H7 (cell line): Measurements from ENCODE around the gene PCYT2. TPM values are rescaled to one million over a fixed set of nuclear protein-coding genes. Genes with fewer than 3 reads are reported as not detected.

ENCODE experiments used
- DNase-seq: peaks from one replicate; pipeline ENCODE4 v3.0.0; 2012
- H3K27me3 ChIP-seq: 2 replicates; pipeline ENCODE4 v1.6.0; 2011; ENCODE audit warnings: mild to moderate bottlenecking, low read length; ENCODE audit not compliant: control insufficient read depth, insufficient read depth
- H3K36me3 ChIP-seq: replicated peaks from 2 replicates; pipeline ENCODE4 v1.5.1; 2011; ENCODE audit warnings: low read length; ENCODE audit not compliant: control insufficient read depth, insufficient read depth
- H3K4me3 ChIP-seq: 2 replicates; pipeline ENCODE4 v1.5.1; 2011; ENCODE audit warnings: low read depth, mild to moderate bottlenecking, control low read depth, low read length, moderate library complexity; ENCODE audit not compliant: insufficient read depth
- total RNA-seq: library from RNA; depleted of rRNA; stranded (reverse); fragments of >200 nt; shearing (Covaris generic); gene quantifications from 2 replicates; pipeline ENCODE4 v1.2.3, GENCODE V29; 2014

PCYT2 gene
- total RNA-seq, 1 experiment from 2014 or later: 37.0 TPM

DNA sequence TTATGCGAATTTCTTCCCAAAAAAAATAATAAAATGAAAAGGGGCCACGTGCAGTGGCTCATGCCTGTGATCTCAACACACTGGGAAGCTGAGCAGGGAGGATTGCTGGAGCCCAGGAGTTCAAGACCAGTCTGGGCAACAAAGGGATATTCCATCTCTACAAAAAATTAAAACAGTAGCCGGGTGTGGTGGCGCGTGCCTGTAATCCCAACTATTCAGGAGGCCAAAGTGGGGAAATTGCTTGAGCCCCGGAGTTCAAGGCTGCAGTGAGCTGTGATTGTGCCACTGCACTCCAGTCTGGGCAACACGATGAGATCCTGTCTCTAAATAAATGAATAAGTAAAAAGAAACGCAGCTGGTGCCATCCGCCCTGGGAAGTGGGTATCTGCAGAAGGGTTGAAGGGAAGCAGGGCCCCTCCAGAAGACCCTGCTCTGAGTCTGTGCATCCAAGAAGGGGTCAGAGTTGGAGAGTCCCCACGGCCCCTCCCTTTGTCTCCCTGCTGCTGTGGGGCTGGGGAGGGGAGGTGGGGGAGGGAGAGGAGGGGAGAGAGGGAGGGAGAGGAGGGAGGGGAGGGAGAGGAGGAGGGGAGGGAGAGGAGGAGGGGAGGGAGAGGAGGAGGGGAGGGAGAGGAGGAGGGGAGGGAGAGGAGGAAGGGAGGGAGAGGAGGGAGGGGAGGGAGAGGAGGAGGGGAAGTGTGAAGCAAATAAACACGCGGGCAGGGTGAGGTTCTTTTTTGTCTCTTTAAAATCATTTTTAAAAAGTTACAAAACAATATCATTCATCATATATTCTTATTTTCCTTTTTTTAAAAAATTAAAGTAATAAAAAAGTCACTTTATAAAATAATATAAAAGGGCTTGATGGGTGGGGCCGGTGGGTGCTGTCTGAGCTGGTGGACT lies 40.8 kb upstream of the PCYT2 start:
- no peak overlapping the region for H3K4me3 ChIP-seq
- DNase-seq: no peak
- no peaks in the 10 kb centered on the region; the same call in 1 of the 2 replicates for H3K27me3 ChIP-seq

DNA sequence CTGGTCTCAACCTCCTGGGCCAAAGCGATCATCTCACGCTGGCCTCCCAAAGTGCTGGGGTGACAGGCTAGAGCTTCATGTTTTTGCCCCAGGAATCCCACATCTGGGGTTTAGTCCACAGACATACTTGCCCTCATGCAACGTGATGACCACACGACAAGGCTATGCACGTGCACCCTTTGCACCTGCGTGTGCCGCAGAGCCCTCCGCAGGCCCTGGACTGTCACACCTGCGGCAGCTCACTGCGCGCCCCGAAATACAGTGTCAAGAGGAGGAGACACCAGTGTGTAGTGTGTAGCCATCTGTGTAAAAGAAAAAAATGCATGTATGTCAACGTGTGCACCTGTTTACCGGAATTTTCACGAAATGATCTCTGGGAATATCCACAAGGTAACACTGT lies 39.3 kb upstream of the PCYT2 start:
- H3K4me3 ChIP-seq: no peak overlapping the region
- H3K36me3 ChIP-seq: no peaks in the 10 kb centered on the region
- no peak for DNase-seq
- no peaks in the 10 kb centered on the region; the same call in 1 of the 2 replicates for H3K27me3 ChIP-seq

More for the DNA sequence above, 40.8 kb upstream of the PCYT2 start:
- no peaks in the 10 kb centered on the region for H3K36me3 ChIP-seq

DNA sequence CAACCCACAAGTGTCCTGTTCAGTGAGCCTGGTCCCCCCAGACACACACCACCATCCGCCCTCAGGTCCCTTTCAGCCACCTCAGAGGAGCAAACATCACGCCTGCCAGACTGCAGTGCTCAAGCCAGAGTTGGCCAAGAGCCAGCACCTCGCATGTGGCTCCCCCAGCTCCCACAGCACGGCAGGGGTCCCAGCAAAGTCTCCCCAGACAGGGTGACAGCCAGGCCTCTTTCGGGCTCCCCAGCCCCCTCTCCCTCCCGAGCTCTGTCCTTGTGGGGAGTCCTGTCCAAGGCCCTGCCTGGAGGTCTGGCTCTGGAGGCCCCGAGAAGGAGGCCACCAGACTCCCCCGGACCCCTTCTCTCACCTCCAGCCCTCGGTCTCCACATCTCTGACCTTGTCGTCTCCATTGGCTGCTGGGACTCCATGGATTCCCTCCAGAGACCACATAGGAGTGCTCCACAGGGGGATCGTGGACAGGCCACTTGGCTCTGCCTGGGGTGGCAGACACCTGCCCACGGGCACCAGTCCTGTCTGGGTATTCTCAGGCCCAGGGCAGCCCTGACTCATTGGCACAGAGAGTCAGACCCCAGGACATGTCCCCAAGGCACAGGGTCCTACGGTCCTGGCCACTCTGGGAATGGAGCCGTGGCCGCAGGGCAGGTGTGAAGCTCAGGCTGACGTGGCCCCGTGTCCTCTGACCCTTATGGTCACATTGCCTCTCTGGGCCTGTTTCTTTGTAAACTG lies 37.6 kb upstream of the PCYT2 start:
- no peaks in the 10 kb centered on the region for H3K36me3 ChIP-seq
- H3K4me3 ChIP-seq: no peak overlapping the region
- H3K27me3 ChIP-seq: no peaks in the 10 kb centered on the region; the same call in 1 of the 2 replicates
- no peak for DNase-seq

DNA sequence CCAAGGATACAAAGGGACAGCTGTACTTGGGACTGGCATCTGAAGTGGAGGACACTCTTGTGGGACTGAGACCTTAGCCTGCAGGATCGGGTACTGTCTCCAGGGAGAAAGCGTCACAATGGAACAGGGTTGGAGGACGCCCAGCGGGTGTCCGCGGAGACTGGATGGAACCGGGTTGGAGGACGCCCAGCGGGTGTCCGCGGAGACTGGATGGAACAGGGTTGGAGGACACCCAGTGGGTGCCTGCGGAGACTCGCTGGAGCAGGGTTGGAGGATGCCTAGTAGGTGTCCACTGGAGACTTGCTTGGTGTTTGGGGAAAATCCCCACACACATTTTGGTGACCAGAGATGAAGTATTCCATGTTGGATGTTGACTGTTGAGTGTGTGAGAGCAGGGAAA lies 36.0 kb upstream of the PCYT2 start, which contains the start of gene MYADML2:
TSS of gene MYADML2 (minus strand) at position 45 of the 400 bp plus-strand sequence. CDS start 5,492 bp downstream, outside the sequence.
- Histone ChIP-seq H3K27me3 (no peaks in the 10 kb centered on the region), H3K36me3 (no peaks in the 10 kb centered on the region), H3K4me3 (no peak within 1 kb of the TSS)
- DNase-seq: no peak

DNA sequence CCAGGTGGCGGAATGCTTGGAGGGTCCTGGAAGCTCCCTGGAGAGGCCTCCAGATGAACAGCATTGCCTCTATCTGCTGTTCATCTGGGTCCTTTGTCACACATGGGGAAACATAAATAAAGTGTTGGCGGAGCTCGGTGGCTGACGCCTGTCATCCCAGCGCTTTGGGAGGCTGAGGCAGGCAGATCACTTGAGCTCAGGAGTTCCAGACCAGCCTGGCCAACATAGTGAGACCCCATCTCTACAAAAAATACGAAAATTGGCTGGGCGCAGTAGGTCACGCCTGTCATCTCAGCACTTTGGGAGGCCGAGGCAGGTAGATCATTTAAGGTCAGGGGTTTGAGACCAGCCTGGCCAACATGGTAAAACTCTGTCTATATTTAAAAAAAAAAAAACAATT lies 33.7 kb upstream of the PCYT2 start:
- no peaks in the 10 kb centered on the region for H3K36me3 ChIP-seq
- no peak overlapping the region for H3K4me3 ChIP-seq
- H3K27me3 ChIP-seq: no peaks in the 10 kb centered on the region
- DNase-seq: no peak

DNA sequence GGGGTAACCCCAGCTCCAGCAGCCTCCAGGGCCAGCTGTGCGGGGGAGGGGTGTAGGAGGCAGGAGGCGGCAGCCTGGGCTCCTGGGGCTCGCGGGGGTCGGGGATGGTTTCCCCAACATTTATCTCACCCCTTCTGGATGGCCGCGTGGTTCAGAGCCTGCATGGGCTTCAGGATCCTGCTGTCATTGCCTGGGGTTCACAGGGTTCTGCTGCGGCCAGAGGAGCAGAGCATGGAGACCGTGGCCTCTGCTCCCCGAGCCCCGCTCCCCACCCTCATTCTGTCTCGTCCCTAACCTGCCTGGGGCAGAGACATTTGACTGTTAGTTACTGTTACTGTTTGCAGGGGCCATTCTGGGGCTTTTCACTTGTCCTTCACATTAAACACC lies 31.0 kb upstream of the PCYT2 start:
- H3K27me3 ChIP-seq: no peaks in the 10 kb centered on the region
- no peak overlapping the region for H3K4me3 ChIP-seq
- DNase-seq: no peak
- H3K36me3 ChIP-seq: no peaks in the 10 kb centered on the region

DNA sequence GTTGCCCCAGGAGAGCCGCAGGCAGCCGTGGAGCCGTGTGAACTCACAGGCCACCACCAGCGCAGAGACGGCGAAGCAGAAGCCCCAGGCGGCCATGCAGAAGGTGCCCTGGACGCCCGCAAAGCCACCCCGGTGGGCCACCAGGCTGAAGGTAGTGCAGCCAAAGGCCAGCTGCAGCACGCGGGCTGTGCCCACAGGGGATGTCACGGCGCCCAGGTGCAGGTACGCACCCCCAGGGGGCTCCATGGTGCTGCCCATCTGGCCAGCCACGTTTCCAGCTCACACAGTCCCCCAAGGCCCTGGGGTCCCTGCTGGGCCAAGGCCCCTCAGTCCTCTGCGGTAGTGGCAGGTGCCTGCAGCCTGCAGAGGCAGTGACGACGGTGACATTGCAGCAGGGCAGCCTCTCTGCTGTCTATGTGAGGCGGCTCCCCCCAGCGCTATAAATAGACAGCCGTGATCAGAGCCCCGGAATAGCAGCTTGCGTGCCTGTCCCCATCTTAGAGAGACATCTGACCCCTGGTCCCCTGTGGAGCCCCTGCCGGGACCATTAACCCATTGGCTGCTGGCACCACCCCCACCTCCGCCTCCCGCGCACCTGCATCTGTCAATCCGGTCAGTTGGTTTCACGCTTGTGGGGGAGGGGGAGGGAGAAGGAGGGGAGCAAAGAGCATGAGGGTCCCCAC lies 30.4 kb upstream of the PCYT2 start:
- Histone ChIP-seq H3K36me3 (no peaks in the 10 kb centered on the region), H3K27me3 (no peaks in the 10 kb centered on the region; the same call in 1 of the 2 replicates), H3K4me3 (no peak overlapping the region)
- DNase-seq: peak; percentile 80

DNA sequence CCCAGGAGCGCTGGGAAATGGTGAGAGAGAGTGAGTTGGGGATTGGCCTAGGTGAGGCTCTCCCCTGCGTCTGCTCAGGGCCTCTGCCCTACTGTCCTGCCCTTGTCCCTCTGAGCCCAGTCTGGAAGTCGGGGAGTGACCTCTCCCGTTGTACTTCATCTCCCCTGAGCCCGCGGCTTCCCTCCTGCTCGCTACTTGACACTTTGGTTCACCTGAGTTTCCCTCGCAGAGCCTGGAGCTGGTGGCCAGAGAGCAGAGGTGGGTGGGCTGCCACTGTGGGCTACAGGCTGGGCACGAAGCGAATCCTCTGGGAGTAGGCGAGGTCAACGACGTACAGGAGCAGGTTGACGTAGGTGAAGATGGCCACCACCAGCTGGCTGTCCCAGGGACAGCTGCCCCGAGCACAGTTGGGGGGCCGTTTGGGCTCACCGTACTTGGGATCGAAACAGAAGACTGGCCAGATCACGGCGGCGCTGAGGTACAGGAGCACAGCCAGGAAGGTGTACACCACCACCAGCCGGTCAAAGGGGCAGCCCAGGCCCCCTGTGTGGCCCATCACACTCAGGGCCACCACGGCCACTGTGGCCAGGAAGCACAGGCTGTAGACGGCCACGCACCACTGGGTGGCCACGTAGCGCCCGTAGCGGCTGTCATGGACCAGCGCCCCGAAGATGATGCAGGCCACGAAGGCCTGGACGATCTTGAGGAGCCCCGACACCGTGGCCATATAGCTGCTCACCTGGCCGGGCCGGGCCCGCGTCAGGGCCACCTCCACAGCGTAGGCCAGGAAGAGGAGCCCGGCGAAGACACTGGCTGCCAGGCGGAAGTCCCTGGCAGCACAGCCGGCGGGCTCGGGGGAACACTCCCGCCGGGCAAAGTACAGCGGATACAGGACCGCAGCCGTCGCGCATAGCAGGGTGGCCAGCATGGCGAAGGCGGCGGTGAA lies 29.6 kb upstream of the PCYT2 start:
- no peak overlapping the region for H3K4me3 ChIP-seq
- H3K36me3 ChIP-seq: no peaks in the 10 kb centered on the region
- DNase-seq: peak; percentile 56
- no peaks in the 10 kb centered on the region; the same call in 1 of the 2 replicates for H3K27me3 ChIP-seq

DNA sequence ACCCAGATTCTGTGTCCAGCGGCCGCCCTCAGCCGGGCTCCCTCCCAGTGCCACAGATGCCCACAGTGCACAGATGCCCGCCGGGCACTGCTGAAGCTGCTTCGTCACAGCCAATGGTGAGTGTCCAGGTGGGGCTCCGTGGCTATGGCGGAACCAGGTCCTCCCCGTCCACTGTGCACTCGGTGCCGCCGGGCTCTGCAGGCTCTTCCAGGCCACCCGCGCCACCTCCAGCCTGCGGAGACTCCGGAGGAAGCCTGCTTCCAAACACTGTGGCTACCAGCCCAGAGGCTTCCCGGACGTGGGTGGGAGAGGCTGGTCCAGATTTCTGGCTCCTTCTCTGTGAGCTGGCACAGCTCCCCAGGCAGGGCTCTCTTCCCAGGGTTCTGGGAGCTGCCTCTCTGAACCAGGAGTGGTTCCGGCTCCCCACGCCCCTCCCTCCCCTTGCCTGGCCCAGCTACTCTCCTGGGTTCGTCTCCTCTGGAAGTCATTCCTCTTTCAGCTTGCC lies 28.7 kb upstream of the PCYT2 start:
- DNase-seq: no peak
- no peaks in the 10 kb centered on the region; the same call in 1 of the 2 replicates for H3K27me3 ChIP-seq
- no peak overlapping the region for H3K4me3 ChIP-seq
- peaks cover 4% of the 10 kb centered on the region for H3K36me3 ChIP-seq

DNA sequence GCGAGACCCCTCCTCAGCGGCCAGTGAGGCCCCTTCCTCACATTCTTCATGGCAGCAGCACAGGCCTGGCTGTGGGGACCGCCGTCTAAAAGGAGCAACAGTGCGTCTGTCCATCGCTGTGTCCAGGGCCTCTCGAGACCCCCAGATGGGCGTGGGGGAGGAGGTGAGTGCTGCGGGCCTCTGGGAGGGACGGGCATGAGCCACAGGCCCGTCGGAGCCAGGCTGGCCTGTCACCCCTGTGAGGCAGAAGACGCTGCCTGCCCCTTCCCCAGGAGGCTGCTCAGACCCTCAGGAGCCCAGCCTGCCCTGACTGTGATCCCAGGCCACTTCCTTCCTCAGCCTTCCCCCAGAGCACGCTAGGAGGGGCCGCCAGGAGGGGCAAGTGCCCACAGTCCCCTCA lies 28.0 kb upstream of the PCYT2 start:
- peaks cover 8% of the 10 kb centered on the region for H3K36me3 ChIP-seq
- no peaks in the 10 kb centered on the region; the same call in 1 of the 2 replicates for H3K27me3 ChIP-seq
- DNase-seq: no peak
- H3K4me3 ChIP-seq: no peak overlapping the region

DNA sequence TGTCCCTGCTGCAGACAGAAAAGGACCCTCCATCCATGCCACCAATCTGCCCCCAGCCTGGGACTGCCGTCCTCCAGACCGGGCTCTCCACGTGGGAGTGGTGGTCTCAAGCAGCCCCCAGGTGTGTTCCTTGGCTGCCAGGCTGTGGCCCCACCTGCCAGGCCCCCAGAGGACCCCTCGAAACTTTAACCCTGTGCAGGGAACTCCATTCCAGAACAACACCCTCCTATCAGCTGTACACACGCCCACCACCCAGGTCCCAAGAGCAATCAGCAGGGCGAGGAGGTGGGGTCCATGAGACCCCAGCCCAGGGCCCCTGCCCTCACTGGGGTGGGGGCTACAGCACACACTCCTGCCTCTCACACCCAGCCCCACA lies 24.5 kb upstream of the PCYT2 start:
- DNase-seq: no peak
- peaks cover 12% of the 10 kb centered on the region for H3K36me3 ChIP-seq

DNA sequence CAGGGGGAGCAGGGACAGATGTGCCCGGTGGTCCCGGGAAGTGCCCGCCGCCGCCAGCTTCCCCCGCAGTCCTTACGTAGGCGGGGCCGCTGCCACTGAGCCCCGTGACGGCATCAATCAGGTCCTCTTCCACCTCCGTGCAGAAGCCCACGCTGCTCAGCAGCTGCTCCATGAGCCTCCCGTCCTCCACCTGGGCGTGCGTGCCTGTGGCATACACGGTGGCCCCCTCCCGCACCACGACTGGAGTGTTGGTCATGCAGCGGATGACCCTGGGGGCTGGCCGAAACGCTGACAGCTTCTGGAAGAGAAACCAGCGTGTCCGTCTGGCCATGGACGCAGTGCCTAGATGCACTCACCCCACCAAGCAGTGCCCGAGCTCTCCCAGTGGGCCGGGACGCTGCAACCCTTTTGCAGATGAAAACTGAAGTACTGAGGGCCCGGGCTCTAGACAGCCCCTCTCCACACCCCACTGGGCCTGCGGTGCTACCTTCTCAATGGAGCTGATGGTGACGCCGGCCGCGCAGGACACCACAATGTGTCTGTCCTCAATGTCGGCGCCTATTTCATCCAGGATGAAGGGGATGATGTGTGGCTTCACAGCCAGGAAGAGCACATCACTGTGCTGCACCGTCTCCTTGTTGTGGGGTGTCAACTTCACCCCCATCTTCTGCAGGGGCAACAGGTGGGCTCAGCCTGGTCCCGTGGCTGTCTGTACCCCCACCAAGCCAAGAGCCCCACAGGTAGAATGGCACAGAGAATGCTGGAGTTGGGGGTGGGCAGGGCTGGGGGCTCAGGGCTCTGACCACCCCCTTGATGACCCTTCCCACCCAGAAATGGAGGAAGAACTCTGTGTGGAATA lies 23.9 kb upstream of the PCYT2 start:
- no peak overlapping the region for H3K4me3 ChIP-seq
- no peak for DNase-seq
- no peaks in the 10 kb centered on the region; the same call in 1 of the 2 replicates for H3K27me3 ChIP-seq
- H3K36me3 ChIP-seq: peaks cover 12% of the 10 kb centered on the region

More for the DNA sequence above, 24.5 kb upstream of the PCYT2 start:
- Histone ChIP-seq H3K4me3 (peak overlapping the region; percentile 5; the same call in 1 of the 2 replicates), H3K27me3 (no peaks in the 10 kb centered on the region; the same call in 1 of the 2 replicates)
